ENCODE measurements around the gene NUSAP1. TPM values are rescaled to one million over a fixed set of nuclear protein-coding genes. Genes with fewer than 3 reads are reported as not detected.

Gene NUSAP1
- total and polyA plus RNA-seq, 2 donors (not counting 1 experiment from before 2014, with no cell fraction given) = 25.7 to 27.6 TPM

GRCh38 chr15:41337047-41337446, 4.4 kb downstream of the NUSAP1 start:
- H3K9ac ChIP-seq (ENCODE audit: insufficient read depth, low read length) = no peak overlapping the region
- no peak for DNase-seq (ENCODE audit: low read depth in 2 of 2)
- no peaks in the 10 kb centered on the region for H3K27me3 ChIP-seq (ENCODE audit: control insufficient read depth, insufficient read depth, low read length)
- H2AFZ ChIP-seq (ENCODE audit: low read length) = peak overlapping the region; percentile 82
- no peaks in the 10 kb centered on the region for H3K9me3 ChIP-seq (ENCODE audit: control insufficient read depth, insufficient read depth, low read depth, low read length)
- no peak overlapping the region for H3K4me3 ChIP-seq (replicated peaks in 1 of 4; ENCODE audit: control extremely low read depth in 1 of 4, insufficient read depth in 1 of 4, low read depth in 3 of 4, low read length in 4 of 4)
- TF ChIP-seq CTCF (conservative IDR thresholded peaks at IDR 0.05 in 1 of 2, IDR thresholded peaks at IDR 0.05 in 1 of 2; ENCODE audit: low read depth in 1 of 2, low read length in 2 of 2) = no peak
- no peak for TF ChIP-seq EZH2 (IDR thresholded peaks at IDR 0.05; ENCODE audit: low read length, missing control alignments)
- no peaks in the 10 kb centered on the region for H3K4me1 ChIP-seq (ENCODE audit: control insufficient read depth, extremely low read depth, insufficient read depth, low read length)
- H4K20me1 ChIP-seq (ENCODE audit: control insufficient read depth, extremely low read depth, insufficient read depth, low read length) = no peaks in the 10 kb centered on the region
- H3K36me3 ChIP-seq (ENCODE audit: control insufficient read depth, insufficient read depth, low read length) = peaks cover 4% of the 10 kb centered on the region
- no peak overlapping the region for H3K4me2 ChIP-seq (ENCODE audit: extremely low read depth, insufficient read depth, low read length)
- peaks cover 74% of the 10 kb centered on the region for H3K79me2 ChIP-seq (ENCODE audit: control insufficient read depth, insufficient read depth, low read length)
- no peak overlapping the region for H3K27ac ChIP-seq (ENCODE audit: insufficient read depth, low read length)

- no peak for TF ChIP-seq CTCF (conservative IDR thresholded peaks at IDR 0.05 in 1 of 2, IDR thresholded peaks at IDR 0.05 in 1 of 2; ENCODE audit: low read depth in 1 of 2, low read length in 2 of 2)
- no peak for TF ChIP-seq EZH2 (IDR thresholded peaks at IDR 0.05; ENCODE audit: low read length, missing control alignments)
- Histone ChIP-seq H3K9me3 (ENCODE audit: control insufficient read depth, insufficient read depth, low read depth, low read length) (no peaks in the 10 kb centered on the region), H3K4me2 (ENCODE audit: extremely low read depth, insufficient read depth, low read length) (peak overlapping the region; percentile 16), H3K4me1 (ENCODE audit: control insufficient read depth, extremely low read depth, insufficient read depth, low read length) (no peaks in the 10 kb centered on the region), H3K4me3 (replicated peaks in 1 of 4; ENCODE audit: control extremely low read depth in 1 of 4, insufficient read depth in 1 of 4, low read depth in 3 of 4, low read length in 4 of 4) (no peak overlapping the region), H3K79me2 (ENCODE audit: control insufficient read depth, insufficient read depth, low read length) (peaks cover 74% of the 10 kb centered on the region), H3K27ac (ENCODE audit: insufficient read depth, low read length) (peak overlapping the region; percentile 7), H3K27me3 (ENCODE audit: control insufficient read depth, insufficient read depth, low read length) (no peaks in the 10 kb centered on the region), H2AFZ (ENCODE audit: low read length) (peak overlapping the region; percentile 82), H3K9ac (ENCODE audit: insufficient read depth, low read length) (no peak overlapping the region), H3K36me3 (ENCODE audit: control insufficient read depth, insufficient read depth, low read length) (peaks cover 4% of the 10 kb centered on the region), H4K20me1 (ENCODE audit: control insufficient read depth, extremely low read depth, insufficient read depth, low read length) (no peaks in the 10 kb centered on the region)
- no peak for DNase-seq (ENCODE audit: low read depth in 2 of 2)
Observed at GRCh38 chr15:41337631-41338522, 5.2 kb downstream of the NUSAP1 start.

- H3K36me3 ChIP-seq (ENCODE audit: control insufficient read depth, insufficient read depth, low read length) = peaks cover 4% of the 10 kb centered on the region
- no peaks in the 10 kb centered on the region for H4K20me1 ChIP-seq (ENCODE audit: control insufficient read depth, extremely low read depth, insufficient read depth, low read length)
- H3K4me1 ChIP-seq (ENCODE audit: control insufficient read depth, extremely low read depth, insufficient read depth, low read length) = no peaks in the 10 kb centered on the region
- TF ChIP-seq CTCF (conservative IDR thresholded peaks at IDR 0.05 in 1 of 2, IDR thresholded peaks at IDR 0.05 in 1 of 2; ENCODE audit: low read depth in 1 of 2, low read length in 2 of 2) (no peak), EZH2 (IDR thresholded peaks at IDR 0.05; ENCODE audit: low read length, missing control alignments) (no peak)
- no peak overlapping the region for H2AFZ ChIP-seq (ENCODE audit: low read length)
- H3K27ac ChIP-seq (ENCODE audit: insufficient read depth, low read length) = no peak overlapping the region
- no peaks in the 10 kb centered on the region for H3K9me3 ChIP-seq (ENCODE audit: control insufficient read depth, insufficient read depth, low read depth, low read length)
- no peak overlapping the region for H3K4me2 ChIP-seq (ENCODE audit: extremely low read depth, insufficient read depth, low read length)
- no peak for DNase-seq (ENCODE audit: low read depth in 2 of 2)
- no peaks in the 10 kb centered on the region for H3K27me3 ChIP-seq (ENCODE audit: control insufficient read depth, insufficient read depth, low read length)
- H3K9ac ChIP-seq (ENCODE audit: insufficient read depth, low read length) = no peak overlapping the region
- H3K4me3 ChIP-seq (replicated peaks in 1 of 4; ENCODE audit: control extremely low read depth in 1 of 4, insufficient read depth in 1 of 4, low read depth in 3 of 4, low read length in 4 of 4) = no peak overlapping the region
- H3K79me2 ChIP-seq (ENCODE audit: control insufficient read depth, insufficient read depth, low read length) = peaks cover 57% of the 10 kb centered on the region
Observed at GRCh38 chr15:41340189-41340695, 7.6 kb downstream of the NUSAP1 start.
